ENCODE results near the gene MUSTN1.

MUSTN1 gene

GRCh38 chr3:52794612-52795099, 40.2 kb downstream of the MUSTN1 start, which contains the start of gene ITIH3:
Gene ITIH3 (plus strand): TSS chr3:52794796. CDS start chr3:52794804, 8 bp downstream.
- no peak for TF ChIP-seq POLR2A (IDR thresholded peaks at IDR 0.05; ENCODE audit: low read depth, low read length)
- FAIRE-seq = no peak
- no peak for DNase-seq (ENCODE audit: insufficient read length, low spot score)

DNA sequence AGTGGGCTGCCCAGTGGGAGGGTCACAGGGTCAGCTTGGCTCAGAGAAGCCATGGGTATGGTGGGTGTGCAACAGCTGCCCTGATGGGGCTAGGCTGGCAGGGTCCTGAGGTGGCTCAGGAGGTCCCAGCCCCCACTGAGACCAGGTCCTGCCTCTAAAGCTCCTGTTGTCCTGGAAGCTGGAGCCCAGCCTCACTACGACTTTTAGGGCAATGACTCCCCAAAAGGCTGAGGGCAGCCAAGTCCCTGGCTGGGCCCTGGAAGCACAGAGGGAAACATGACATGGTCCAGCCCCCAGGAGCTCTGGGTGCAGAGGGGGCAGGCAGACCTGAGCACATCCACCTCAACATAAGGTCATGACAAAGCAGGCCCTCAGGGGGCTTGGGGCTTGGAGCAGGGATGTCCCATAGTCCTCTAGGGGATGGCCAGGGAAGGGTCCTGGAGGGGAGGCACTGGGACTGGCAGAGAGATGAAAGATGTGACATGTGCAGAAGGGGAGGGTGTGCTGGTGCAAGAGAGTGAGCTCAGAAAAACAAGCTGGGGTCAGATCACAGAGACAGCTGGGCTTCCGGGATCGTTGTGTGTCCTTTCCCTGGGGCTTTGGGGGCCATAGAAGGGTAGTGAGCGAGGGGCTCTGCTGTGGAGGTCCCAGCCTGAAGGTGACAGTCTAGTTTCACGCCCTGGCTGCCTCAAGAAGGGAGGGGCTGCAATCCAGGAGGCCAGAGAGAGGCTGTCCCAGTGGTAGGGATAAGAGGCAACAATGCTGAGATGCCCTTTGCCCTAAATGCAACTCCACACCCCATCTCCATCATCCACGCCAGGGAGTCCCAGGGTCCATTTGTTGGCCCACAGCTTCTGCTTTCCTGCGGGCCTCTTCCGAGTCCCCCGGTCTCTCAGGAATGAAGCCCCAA, 40.9 kb downstream of the MUSTN1 start:
- TF ChIP-seq POLR2A (IDR thresholded peaks at IDR 0.05; ENCODE audit: low read depth, low read length) = no peak
- DNase-seq (ENCODE audit: insufficient read length, low spot score) (no peak), FAIRE-seq (no peak)

DNA sequence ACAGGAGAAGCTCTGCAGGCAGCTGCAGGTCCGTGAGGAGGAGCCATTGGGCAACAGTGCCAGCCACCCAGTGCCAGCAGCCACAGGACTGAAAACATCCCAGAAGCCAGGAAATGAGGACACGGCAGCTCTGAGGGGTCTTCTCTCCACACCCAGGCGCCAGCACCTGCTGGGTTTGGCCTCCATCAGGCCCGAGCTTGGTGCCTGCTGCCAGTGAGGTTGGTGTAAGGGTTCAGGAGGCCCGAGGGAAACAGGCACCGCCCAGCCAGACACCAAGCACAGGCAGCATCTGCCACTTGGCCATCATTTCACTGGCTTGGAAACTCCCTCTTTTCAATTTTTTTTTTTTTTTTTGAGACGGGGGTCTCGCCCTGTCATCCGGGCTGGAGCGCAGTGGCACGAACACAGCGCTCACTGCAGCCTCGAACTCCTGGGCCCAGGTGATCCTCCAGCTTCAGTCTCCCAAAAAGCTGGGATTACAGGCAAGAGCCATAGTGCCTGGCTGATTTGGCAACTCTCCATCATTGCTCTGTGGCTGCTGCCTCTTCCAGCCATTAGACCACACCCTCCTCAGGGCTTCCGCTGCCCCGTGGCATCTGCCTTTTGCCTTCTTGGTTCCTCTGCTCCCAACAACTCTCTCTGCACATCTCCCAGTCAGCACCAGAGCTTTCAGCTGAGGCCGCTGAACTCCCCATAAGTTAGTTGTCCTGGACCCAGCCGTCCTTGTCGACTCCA, 41.7 kb downstream of the MUSTN1 start:
- no peak for FAIRE-seq
- DNase-seq (ENCODE audit: insufficient read length, low spot score) = peak; percentile 29
- no peak for TF ChIP-seq POLR2A (IDR thresholded peaks at IDR 0.05; ENCODE audit: low read depth, low read length)

DNA sequence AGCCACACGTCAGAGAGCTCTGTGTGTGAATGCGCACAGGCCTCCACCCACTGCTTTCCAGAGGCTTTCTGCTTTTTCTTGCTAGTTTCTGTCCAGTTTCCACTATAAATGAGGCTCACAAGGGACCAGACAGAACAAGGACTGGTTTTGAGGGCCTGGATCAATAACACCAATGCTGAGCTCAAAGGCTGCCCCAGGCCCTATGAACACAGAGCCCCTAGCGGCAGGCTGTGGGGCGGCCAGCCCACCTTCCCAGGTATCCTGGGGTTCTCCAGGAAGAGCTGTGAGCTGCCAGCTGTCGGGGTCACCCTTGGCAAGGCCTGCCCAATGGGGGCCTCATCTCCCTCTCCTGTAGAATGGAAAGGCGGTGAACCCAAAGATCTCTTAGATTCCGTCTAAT, 42.4 kb downstream of the MUSTN1 start:
- no peak for TF ChIP-seq POLR2A (IDR thresholded peaks at IDR 0.05; ENCODE audit: low read depth, low read length)
- FAIRE-seq = no peak
- DNase-seq (ENCODE audit: insufficient read length, low spot score) = no peak

DNA sequence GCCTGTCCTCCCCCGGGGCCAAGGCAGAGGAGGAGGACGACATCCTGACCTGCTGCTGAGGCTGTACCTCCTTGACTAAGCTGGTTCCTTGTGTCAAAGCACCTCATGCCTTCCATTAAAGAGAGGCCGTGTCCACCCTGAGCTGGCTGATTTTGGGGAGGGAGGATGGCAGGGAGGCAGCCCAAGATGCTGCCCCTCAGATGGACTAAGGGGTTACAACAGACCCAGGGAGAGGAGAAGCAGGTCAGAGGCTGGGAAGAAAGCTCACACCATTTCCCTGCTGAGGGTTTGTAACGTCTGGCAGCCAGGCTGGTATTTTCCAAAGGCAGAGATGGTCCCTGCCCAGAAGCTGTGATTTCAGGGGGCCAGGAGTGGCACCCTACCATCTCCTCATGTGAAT, 42.9 kb downstream of the MUSTN1 start:
- FAIRE-seq (no peak), DNase-seq (ENCODE audit: insufficient read length, low spot score) (no peak)
- no peak for TF ChIP-seq POLR2A (IDR thresholded peaks at IDR 0.05; ENCODE audit: low read depth, low read length)

- DNase-seq (ENCODE audit: insufficient read length, low spot score) = no peak
- FAIRE-seq = no peak
- no peak for TF ChIP-seq POLR2A (IDR thresholded peaks at IDR 0.05; ENCODE audit: low read depth, low read length)
Measured at GRCh38 chr3:52791366-52791765, 43.5 kb downstream of the MUSTN1 start.

DNA sequence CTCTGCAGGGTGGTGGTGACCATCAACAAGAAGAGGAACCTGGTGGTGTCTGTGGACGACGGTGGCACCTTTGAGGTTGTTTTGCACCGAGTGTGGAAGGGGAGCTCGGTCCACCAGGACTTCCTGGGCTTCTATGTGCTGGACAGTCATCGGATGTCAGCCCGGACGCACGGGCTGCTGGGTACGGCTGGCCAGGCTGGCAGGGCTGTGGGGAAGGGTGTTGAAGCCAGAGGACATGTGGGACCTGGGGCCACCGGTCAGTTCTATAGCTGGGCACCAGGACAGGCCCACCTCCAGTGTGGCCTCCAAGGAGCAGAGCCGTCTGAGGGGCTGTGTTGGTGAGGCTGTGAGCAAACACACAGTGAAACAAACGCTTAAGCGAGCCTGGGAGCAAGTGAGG, 44.1 kb downstream of the MUSTN1 start:
- DNase-seq (ENCODE audit: insufficient read length, low spot score) = no peak
- no peak for TF ChIP-seq POLR2A (IDR thresholded peaks at IDR 0.05; ENCODE audit: low read depth, low read length)
- no peak for FAIRE-seq

DNA sequence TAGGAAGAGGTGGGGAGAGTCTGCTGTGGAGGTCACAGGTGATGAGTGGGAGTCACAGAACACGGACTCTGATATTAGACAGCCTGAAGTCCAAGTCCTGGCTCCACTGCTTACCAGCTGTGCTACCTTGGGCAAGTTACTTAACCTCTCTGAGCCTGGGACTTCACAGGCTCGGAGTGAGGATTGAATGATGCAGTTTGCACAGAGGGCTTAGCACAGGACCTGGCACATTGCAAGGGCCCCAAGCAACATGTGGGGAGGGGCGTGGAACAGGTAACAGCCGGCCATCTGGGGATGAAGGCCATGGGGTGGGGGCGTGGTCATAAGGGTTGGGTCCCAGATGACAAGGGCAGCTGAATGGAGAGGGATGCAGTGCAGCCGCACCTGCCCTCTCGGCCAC, 44.5 kb downstream of the MUSTN1 start:
- FAIRE-seq (no peak), DNase-seq (ENCODE audit: insufficient read length, low spot score) (no peak)
- TF ChIP-seq POLR2A (IDR thresholded peaks at IDR 0.05; ENCODE audit: low read depth, low read length) = no peak

DNA sequence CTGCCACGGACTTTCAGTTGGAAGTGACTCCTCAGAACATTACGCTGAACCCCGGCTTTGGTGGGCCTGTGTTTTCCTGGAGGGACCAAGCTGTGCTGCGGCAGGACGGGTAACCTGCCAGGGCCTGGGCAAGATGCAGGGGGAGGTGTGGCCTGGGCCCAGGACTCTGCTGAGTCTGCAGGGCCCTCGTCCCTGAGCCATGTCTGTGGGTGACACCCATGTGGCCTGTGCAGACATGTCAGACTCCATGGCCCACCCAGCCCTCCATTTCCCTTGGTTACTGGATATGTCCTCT, 45.1 kb downstream of the MUSTN1 start:
- no peak for TF ChIP-seq POLR2A (IDR thresholded peaks at IDR 0.05; ENCODE audit: low read depth, low read length)
- FAIRE-seq (no peak), DNase-seq (ENCODE audit: insufficient read length, low spot score) (no peak)

DNA sequence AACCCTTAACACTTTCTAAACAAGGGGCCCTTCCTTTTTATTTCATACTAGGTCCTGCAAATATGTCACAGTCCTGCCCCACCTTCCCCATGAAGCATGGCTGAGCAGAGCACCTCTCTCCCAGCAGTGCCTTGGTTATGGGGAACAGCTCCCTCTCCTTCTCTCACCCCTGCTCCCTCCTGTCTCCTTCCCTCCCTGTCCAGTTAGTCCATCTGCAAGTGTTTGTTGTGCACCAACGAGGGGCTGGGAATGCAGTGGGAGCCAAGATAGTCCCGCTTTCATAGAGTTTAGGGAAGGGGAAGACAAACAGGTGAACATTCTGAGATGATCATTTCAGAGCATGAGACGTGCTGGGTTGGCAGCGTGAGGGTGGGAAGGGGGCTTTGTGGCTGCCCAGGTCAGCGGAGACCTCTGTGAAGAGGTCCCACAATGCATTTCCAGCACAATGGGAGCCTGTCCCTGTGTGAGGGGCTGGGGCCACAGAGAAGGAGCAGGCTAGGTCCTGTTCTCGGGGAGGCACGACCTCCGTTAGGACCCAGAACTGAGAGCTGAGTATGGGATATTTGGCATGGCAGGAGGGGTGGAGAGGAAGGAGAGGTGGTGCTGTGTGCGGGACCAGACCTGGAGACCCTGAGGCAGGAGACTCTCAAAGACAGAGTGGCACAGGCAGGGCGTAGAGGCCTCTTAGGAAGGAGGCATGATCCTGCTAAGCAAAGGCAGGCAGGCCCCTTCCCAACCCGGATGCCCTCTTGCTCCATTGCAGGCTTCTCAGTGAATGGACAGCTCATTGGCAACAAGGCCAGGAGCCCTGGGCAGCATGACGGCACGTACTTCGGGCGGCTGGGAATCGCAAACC, 45.7 kb downstream of the MUSTN1 start:
- no peak for FAIRE-seq
- TF ChIP-seq POLR2A (IDR thresholded peaks at IDR 0.05; ENCODE audit: low read depth, low read length) = no peak
- no peak for DNase-seq (ENCODE audit: insufficient read length, low spot score)

DNA sequence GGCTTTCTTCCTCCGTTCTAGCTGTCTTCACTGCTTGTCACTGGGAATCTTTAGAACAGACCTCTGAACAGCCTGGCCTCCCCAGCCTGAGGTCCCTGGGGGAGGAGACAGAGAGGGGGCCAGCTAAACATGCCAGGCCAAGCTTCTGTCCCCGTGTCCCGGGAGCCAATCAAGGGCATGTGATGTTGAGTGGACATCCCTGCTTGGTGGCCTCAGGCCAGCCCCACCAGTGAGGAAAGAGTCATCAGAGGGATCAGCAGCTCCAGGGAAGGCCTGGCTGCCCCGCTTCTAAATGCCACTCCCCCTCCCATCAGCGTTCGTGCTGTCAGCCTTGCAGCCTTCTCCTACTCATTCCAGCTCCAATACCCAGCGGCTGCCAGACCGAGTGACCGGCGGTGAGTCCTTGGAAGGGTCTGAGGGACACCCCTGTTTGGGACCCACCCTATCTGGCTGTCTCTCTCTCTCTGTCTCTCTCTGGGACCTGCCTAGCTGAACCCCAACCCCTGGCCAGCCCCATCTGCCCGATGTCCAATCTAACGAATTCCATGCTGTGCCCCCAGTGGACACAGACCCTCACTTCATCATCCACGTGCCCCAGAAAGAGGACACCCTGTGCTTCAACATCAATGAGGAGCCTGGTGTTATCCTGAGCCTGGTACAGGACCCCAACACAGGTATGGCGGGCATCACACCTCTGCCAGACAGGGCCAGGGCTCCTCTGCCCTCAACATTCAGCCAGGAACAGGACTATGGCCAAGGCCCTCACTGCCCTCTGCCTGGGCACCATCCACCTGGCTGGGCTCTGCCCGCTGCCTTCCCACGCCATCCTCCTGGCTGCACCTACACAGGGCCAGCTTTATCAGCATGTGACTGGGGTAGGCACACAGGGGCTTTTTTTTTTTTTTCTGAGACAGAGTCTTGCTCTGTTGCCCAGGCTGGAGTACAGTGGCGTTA, 46.9 kb downstream of the MUSTN1 start:
- FAIRE-seq (no peak), DNase-seq (ENCODE audit: insufficient read length, low spot score) (no peak)
- no peak for TF ChIP-seq POLR2A (IDR thresholded peaks at IDR 0.05; ENCODE audit: low read depth, low read length)

DNA sequence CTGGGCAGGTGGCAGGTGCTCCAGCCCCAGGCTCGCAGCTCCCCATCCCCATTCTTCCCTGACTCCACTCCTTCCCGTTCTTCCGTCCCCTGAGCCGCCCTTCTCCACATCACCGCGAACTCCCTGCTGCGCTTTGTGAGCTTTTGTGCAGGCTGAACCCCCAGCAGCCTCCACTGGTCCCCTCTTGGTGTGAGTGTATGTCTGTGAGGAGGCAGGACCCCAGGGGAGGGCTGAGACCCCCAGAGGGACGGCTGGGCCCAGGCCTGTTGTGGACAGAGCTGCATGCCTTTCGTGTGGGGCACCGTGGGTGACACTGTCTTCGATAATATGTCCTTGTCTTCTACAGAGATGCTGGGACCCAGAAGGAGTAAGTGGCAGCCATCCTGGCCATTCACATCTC, 47.6 kb downstream of the MUSTN1 start:
- DNase-seq (ENCODE audit: insufficient read length, low spot score) (no peak), FAIRE-seq (no peak)
- TF ChIP-seq POLR2A (IDR thresholded peaks at IDR 0.05; ENCODE audit: low read depth, low read length) = no peak
